ENCODE data around the gene FBXO36.

Gene FBXO36

GRCh38 chr2:229943171-229943570, 20.9 kb downstream of the FBXO36 start:
- no peaks in the 10 kb centered on the region for H3K79me2 ChIP-seq (ENCODE audit: low read length)
- no peak overlapping the region for H3K4me2 ChIP-seq (ENCODE audit: low read depth, low read length)
- no peaks in the 10 kb centered on the region for H3F3A ChIP-seq (ENCODE audit: insufficient read depth, low read length)
- H3K4me3 ChIP-seq (ENCODE audit: low read length) = no peak overlapping the region
- H4K20me1 ChIP-seq (ENCODE audit: insufficient read depth, low read length) = no peaks in the 10 kb centered on the region
- H3K4me1 ChIP-seq (ENCODE audit: low read length) = no peaks in the 10 kb centered on the region
- H3K9ac ChIP-seq (ENCODE audit: low read length) = no peak overlapping the region
- H2AFZ ChIP-seq (ENCODE audit: low read length) = no peak overlapping the region
- no peaks in the 10 kb centered on the region for H3K36me3 ChIP-seq (replicated peaks; ENCODE audit: insufficient read depth, low read length)
- H3K27me3 ChIP-seq (replicated peaks; ENCODE audit: insufficient read depth, low read length) = no peaks in the 10 kb centered on the region
- DNase-seq = no peak
- H3K27ac ChIP-seq (ENCODE audit: low read length) = no peak overlapping the region
- no peaks in the 10 kb centered on the region for H3K9me3 ChIP-seq (replicated peaks; ENCODE audit: insufficient read depth, low read length)
- TF ChIP-seq EZH2phosphoT487 (IDR thresholded peaks at IDR 0.05; ENCODE audit: low read length) (no peak), EZH2 (optimal IDR thresholded peaks at IDR 0.05; ENCODE audit: low read depth, low read length) (no peak), CTCF (IDR thresholded peaks at IDR 0.05; ENCODE audit: low read length) (no peak)
- H3K9me2 ChIP-seq (replicated peaks; ENCODE audit: insufficient read depth, low read length) = no peaks in the 10 kb centered on the region

GRCh38 chr2:229943770-229944449, 21.6 kb downstream of the FBXO36 start:
- TF ChIP-seq CTCF (IDR thresholded peaks at IDR 0.05; ENCODE audit: low read length) (no peak), EZH2 (optimal IDR thresholded peaks at IDR 0.05; ENCODE audit: low read depth, low read length) (no peak), EZH2phosphoT487 (IDR thresholded peaks at IDR 0.05; ENCODE audit: low read length) (no peak)
- Histone ChIP-seq H3K4me2 (ENCODE audit: low read depth, low read length) (no peak overlapping the region), H4K20me1 (ENCODE audit: insufficient read depth, low read length) (no peaks in the 10 kb centered on the region), H3F3A (ENCODE audit: insufficient read depth, low read length) (no peaks in the 10 kb centered on the region), H3K79me2 (ENCODE audit: low read length) (no peaks in the 10 kb centered on the region), H3K9me2 (replicated peaks; ENCODE audit: insufficient read depth, low read length) (no peaks in the 10 kb centered on the region), H3K36me3 (replicated peaks; ENCODE audit: insufficient read depth, low read length) (no peaks in the 10 kb centered on the region), H3K4me3 (ENCODE audit: low read length) (no peak overlapping the region), H3K4me1 (ENCODE audit: low read length) (no peaks in the 10 kb centered on the region), H3K9me3 (replicated peaks; ENCODE audit: insufficient read depth, low read length) (no peaks in the 10 kb centered on the region), H3K27me3 (replicated peaks; ENCODE audit: insufficient read depth, low read length) (no peaks in the 10 kb centered on the region), H2AFZ (ENCODE audit: low read length) (no peak overlapping the region), H3K27ac (ENCODE audit: low read length) (no peak overlapping the region), H3K9ac (ENCODE audit: low read length) (no peak overlapping the region)
- DNase-seq = no peak

GRCh38 chr2:229945975-229946374, 23.7 kb downstream of the FBXO36 start:
- H3K79me2 ChIP-seq (ENCODE audit: low read length) = no peaks in the 10 kb centered on the region
- no peak overlapping the region for H3K27ac ChIP-seq (ENCODE audit: low read length)
- no peak overlapping the region for H3K4me2 ChIP-seq (ENCODE audit: low read depth, low read length)
- no peaks in the 10 kb centered on the region for H3K9me2 ChIP-seq (replicated peaks; ENCODE audit: insufficient read depth, low read length)
- H3K9me3 ChIP-seq (replicated peaks; ENCODE audit: insufficient read depth, low read length) = no peaks in the 10 kb centered on the region
- no peak for DNase-seq
- H3K4me1 ChIP-seq (ENCODE audit: low read length) = no peaks in the 10 kb centered on the region
- no peak overlapping the region for H2AFZ ChIP-seq (ENCODE audit: low read length)
- H4K20me1 ChIP-seq (ENCODE audit: insufficient read depth, low read length) = no peaks in the 10 kb centered on the region
- no peaks in the 10 kb centered on the region for H3F3A ChIP-seq (ENCODE audit: insufficient read depth, low read length)
- H3K9ac ChIP-seq (ENCODE audit: low read length) = no peak overlapping the region
- no peaks in the 10 kb centered on the region for H3K36me3 ChIP-seq (replicated peaks; ENCODE audit: insufficient read depth, low read length)
- TF ChIP-seq CTCF (IDR thresholded peaks at IDR 0.05; ENCODE audit: low read length) (no peak), EZH2phosphoT487 (IDR thresholded peaks at IDR 0.05; ENCODE audit: low read length) (no peak), EZH2 (optimal IDR thresholded peaks at IDR 0.05; ENCODE audit: low read depth, low read length) (no peak)
- no peaks in the 10 kb centered on the region for H3K27me3 ChIP-seq (replicated peaks; ENCODE audit: insufficient read depth, low read length)
- H3K4me3 ChIP-seq (ENCODE audit: low read length) = no peak overlapping the region

Data from MM.1S (cell line).